DOHH2 (cell line): ENCODE data around the gene TPCN2.

Experiments used
- H3F3A ChIP-seq: fragments of 200-600 bp; sonication (generic), shearing (Covaris generic); 2 replicates; pipeline ENCODE4 v1.6.0; 2016; ENCODE audit warnings: antibody characterized with exemption, mild to moderate bottlenecking; ENCODE audit not compliant: control insufficient read depth, insufficient read depth
- H3K27ac ChIP-seq: fragments of 200-600 bp; sonication (generic); 2 replicates; pipeline ENCODE4 v1.5.1; 2014; ENCODE audit warnings: low read depth, mild to moderate bottlenecking, low read length, moderate library complexity
- H3K27me3 ChIP-seq: fragments of 200-600 bp; sonication (generic); 2 replicates; pipeline ENCODE4 v1.6.1; 2014; ENCODE audit warnings: mild to moderate bottlenecking, low read length, mixed read lengths; ENCODE audit not compliant: control insufficient read depth
- H3K36me3 ChIP-seq: fragments of 200-600 bp; sonication (generic); 2 replicates; pipeline ENCODE4 v1.6.1; 2014; ENCODE audit warnings: mild to moderate bottlenecking, low read length, moderate library complexity, mixed read lengths; ENCODE audit not compliant: control insufficient read depth
- H3K4me1 ChIP-seq: fragments of 200-600 bp; sonication (generic); 2 replicates; pipeline ENCODE4 v1.6.1; 2014; ENCODE audit warnings: mild to moderate bottlenecking, low read length, mixed read lengths; ENCODE audit not compliant: control insufficient read depth
- H3K4me2 ChIP-seq: fragments of 200-600 bp; sonication (generic); 2 replicates; pipeline ENCODE4 v1.6.0; 2014; ENCODE audit warnings: mild to moderate bottlenecking, low read length, moderate library complexity
- H3K4me3 ChIP-seq: fragments of 200-600 bp; sonication (generic); 2 replicates; pipeline ENCODE4 v1.5.1; 2014; ENCODE audit warnings: mild to moderate bottlenecking, low read length, mixed read lengths
- H3K79me2 ChIP-seq: fragments of 200-600 bp; sonication (generic); 2 replicates; pipeline ENCODE4 v1.6.1; 2014; ENCODE audit warnings: mild to moderate bottlenecking, low read length, mixed read lengths; ENCODE audit not compliant: control insufficient read depth
- H3K9me2 ChIP-seq: fragments of 200-600 bp; sonication (generic); replicated peaks from 2 replicates; pipeline ENCODE4 v1.6.1; 2014; ENCODE audit warnings: mild to moderate bottlenecking, low read length, mixed read lengths; ENCODE audit not compliant: control insufficient read depth
- H3K9me3 ChIP-seq: fragments of 200-600 bp; sonication (generic); 2 replicates; pipeline ENCODE4 v1.6.1; 2014; ENCODE audit warnings: antibody characterized with exemption, low read length, mixed read lengths; ENCODE audit not compliant: control insufficient read depth, insufficient read depth
- H4K20me1 ChIP-seq: fragments of 200-600 bp; sonication (generic); 2 replicates; pipeline ENCODE4 v1.6.0; 2014; ENCODE audit warnings: low read depth, mild to moderate bottlenecking, antibody characterized with exemption, low read length, moderate library complexity; ENCODE audit not compliant: control insufficient read depth, insufficient read depth
- CTCF ChIP-seq: fragments of 200-600 bp; sonication (generic); IDR thresholded peaks from one replicate; pipeline ENCODE4 v1.5.1; 2014; ENCODE audit warnings: antibody characterized with exemption, mild to moderate bottlenecking, low read depth, low read length; ENCODE audit not compliant: poor library complexity, severe bottlenecking
- EZH2phosphoT487 ChIP-seq: fragments of 200-600 bp; sonication (generic); IDR thresholded peaks from 2 replicates; pipeline ENCODE4 v1.6.1; 2017; ENCODE audit warnings: borderline replicate concordance, mild to moderate bottlenecking, antibody characterized with exemption, low read length, moderate library complexity, mixed read lengths

The TPCN2 gene

GRCh38 chr11:69064394-69064957 is 15.7 kb downstream of the TPCN2 start:
- Histone ChIP-seq H3K9me3 (no peaks in the 10 kb centered on the region), H3K4me2 (no peak overlapping the region), H3K27me3 (no peaks in the 10 kb centered on the region), H3K4me3 (no peak overlapping the region), H3K27ac (no peak overlapping the region), H3K9me2 (no peaks in the 10 kb centered on the region), H3F3A (no peaks in the 10 kb centered on the region), H4K20me1 (no peaks in the 10 kb centered on the region; the same call in 1 of the 2 replicates), H3K79me2 (no peaks in the 10 kb centered on the region), H3K4me1 (no peaks in the 10 kb centered on the region), H3K36me3 (no peaks in the 10 kb centered on the region)
- TF ChIP-seq EZH2phosphoT487 (no peak), CTCF (no peak)

GRCh38 chr11:69065147-69065710 is 16.5 kb downstream of the TPCN2 start:
- no peaks in the 10 kb centered on the region for H3K9me2 ChIP-seq
- no peak overlapping the region for H3K4me2 ChIP-seq
- no peaks in the 10 kb centered on the region; the same call in 1 of the 2 replicates for H4K20me1 ChIP-seq
- no peaks in the 10 kb centered on the region for H3K9me3 ChIP-seq
- H3K27me3 ChIP-seq = no peaks in the 10 kb centered on the region
- TF ChIP-seq CTCF (no peak), EZH2phosphoT487 (no peak)
- H3K79me2 ChIP-seq = no peaks in the 10 kb centered on the region
- H3K4me1 ChIP-seq = no peaks in the 10 kb centered on the region
- no peaks in the 10 kb centered on the region for H3K36me3 ChIP-seq
- H3K27ac ChIP-seq = no peak overlapping the region
- no peak overlapping the region for H3K4me3 ChIP-seq
- H3F3A ChIP-seq = no peaks in the 10 kb centered on the region

GRCh38 chr11:69066122-69067112 is 17.7 kb downstream of the TPCN2 start:
- Histone ChIP-seq H4K20me1 (no peaks in the 10 kb centered on the region; the same call in 1 of the 2 replicates), H3K4me2 (no peak overlapping the region), H3K27ac (no peak overlapping the region), H3K27me3 (no peaks in the 10 kb centered on the region), H3K9me3 (no peaks in the 10 kb centered on the region), H3K9me2 (no peaks in the 10 kb centered on the region), H3K79me2 (no peaks in the 10 kb centered on the region), H3K4me3 (no peak overlapping the region), H3F3A (no peaks in the 10 kb centered on the region), H3K4me1 (no peaks in the 10 kb centered on the region), H3K36me3 (no peaks in the 10 kb centered on the region)
- no peak for TF ChIP-seq CTCF
